HepG2 (cell line): Measurements from ENCODE around the gene APH1B. TPM values are rescaled to one million over a fixed set of nuclear protein-coding genes. Genes with fewer than 3 reads are reported as not detected.

Experiments used
- ATAC-seq: fragments of 200-7000 bp; cut with Tn5 transposase; 3 replicates; pipeline ENCODE4 v1.9.1; 2020; ENCODE audit warnings: mild to moderate bottlenecking, moderate library complexity
- BruUV-seq: library from RNA; stranded (reverse); fragments of 400-500 nt; replicated peaks from 2 replicates; lab custom pipeline; 2021; lab: Mats Ljungman, UMichigan
- CTCF ChIA-PET: fragments of 300-600 bp; formaldehyde crosslinking; extraction: SDS; loops from one replicate; lab custom pipeline; 2021; ENCODE audit warnings: low total read pairs, inconsistent platforms, low intra/inter-chr PET ratio; lab: Yijun Ruan, JAX
- POLR2A ChIA-PET: fragments of 350-600 bp; sonication (Branson Sonifier 250); formaldehyde crosslinking; loops from one replicate; lab custom pipeline; 2020; ENCODE audit warnings: antibody characterized with exemption, inconsistent platforms; lab: Yijun Ruan, JAX
- DNase-seq: peaks from one replicate; pipeline ENCODE4 v3.0.0-alpha.2; 2015; ENCODE audit warnings: low spot score
- FAIRE-seq: peaks from 3 replicates; lab custom pipeline; 2011; peaks lifted over from hg19 to GRCh38; lab: Jason Lieb, UNC
- H2AFZ ChIP-seq: one replicate; pipeline ENCODE4 v1.6.1; 2011; ENCODE audit warnings: low read length, inconsistent platforms
- H3K27ac ChIP-seq: fragments of 300-600 bp; 3 replicates; pipeline ENCODE4 v1.8.0; 2011; ENCODE audit warnings: mixed run types, mild to moderate bottlenecking, mixed read lengths, low read length, inconsistent platforms; ENCODE audit not compliant: insufficient read depth; ENCODE audit errors: extremely low read length
- H3K27me3 ChIP-seq, 2 experiments: fragments of 200-600 bp in 1 of 2; 2 replicates in 1 of 2; 3 replicates in 1 of 2; pipeline versions ENCODE4 v1.6.0 to v1.8.0; 2011; ENCODE audit warnings: low read length in 2 of 2, mild to moderate bottlenecking in 2 of 2, moderate library complexity in 2 of 2, inconsistent platforms in 1 of 2; ENCODE audit not compliant: insufficient read depth in 2 of 2, control insufficient read depth in 1 of 2
- H3K36me3 ChIP-seq, 2 experiments: fragments of 200-600 bp in 1 of 2; replicated peaks in 1 of 2; 2 replicates in 1 of 2; 3 replicates in 1 of 2; pipeline versions ENCODE4 v1.5.1 to v1.8.0; 2011; ENCODE audit warnings: low read length in 2 of 2, inconsistent platforms in 1 of 2; ENCODE audit not compliant: insufficient read depth in 2 of 2, control insufficient read depth in 1 of 2
- H3K4me1 ChIP-seq: 2 replicates; pipeline ENCODE4 v1.5.1; 2012; ENCODE audit warnings: low read length, inconsistent platforms; ENCODE audit not compliant: insufficient read depth
- H3K4me2 ChIP-seq: 2 replicates; pipeline ENCODE4 v1.6.0; 2011; ENCODE audit warnings: low read depth, low read length, inconsistent platforms
- H3K4me3 ChIP-seq, 3 experiments: fragments of 200-600 bp in 1 of 3; sonication (generic), shearing (Covaris generic) in 1 of 3; replicated peaks in 1 of 3; 2 replicates each; pipeline ENCODE4 v1.5.1; 2011 to 2016; ENCODE audit warnings: low read length in 3 of 3, inconsistent platforms in 2 of 3, low read depth in 2 of 3, mild to moderate bottlenecking in 2 of 3, control low read depth in 1 of 3, mixed read lengths in 1 of 3; ENCODE audit not compliant: insufficient read depth in 1 of 3
- H3K79me2 ChIP-seq: one replicate; pipeline ENCODE4 v1.6.1; 2011; ENCODE audit warnings: low read length, inconsistent platforms; ENCODE audit not compliant: insufficient read depth
- H3K9ac ChIP-seq: 2 replicates; pipeline ENCODE4 v1.6.0; 2011; ENCODE audit warnings: mild to moderate bottlenecking, low read depth, low read length, inconsistent platforms; ENCODE audit not compliant: insufficient read depth
- H3K9me3 ChIP-seq: 2 replicates; pipeline ENCODE4 v1.5.1; 2012; ENCODE audit warnings: mild to moderate bottlenecking, low read length
- H4K20me1 ChIP-seq: 2 replicates; pipeline ENCODE4 v1.6.0; 2011; ENCODE audit warnings: inconsistent platforms, mild to moderate bottlenecking, low read length, moderate library complexity; ENCODE audit not compliant: insufficient read depth
- ARNT2 ChIP-seq: sonication (generic); formaldehyde crosslinking; IDR thresholded peaks from 2 replicates; pipeline ENCODE4 v1.8.0; 2022; ENCODE audit warnings: mild to moderate bottlenecking, low read depth, missing genetic modification reagents, moderate library complexity
- ATM ChIP-seq: fragments of 450-650 bp; IDR thresholded peaks from 2 replicates; pipeline ENCODE4 v1.7.1; 2017; ENCODE audit warnings: mild to moderate bottlenecking, borderline replicate concordance
- BHLHE40 ChIP-seq: IDR thresholded peaks from 2 replicates; pipeline ENCODE4 v1.6.1; 2011; ENCODE audit warnings: low read length, improper control_type of control experiment
- CBX1 ChIP-seq: IDR thresholded peaks from one replicate; pipeline ENCODE4 v1.6.1; 2016; ENCODE audit warnings: antibody characterized with exemption, low read depth
- FOXK2 ChIP-seq: fragments of 450-650 bp; IDR thresholded peaks from 2 replicates; pipeline ENCODE4 v1.6.1; 2016
- KLF6 ChIP-seq: IDR thresholded peaks from 2 replicates; pipeline ENCODE4 v1.8.0; 2016; ENCODE audit warnings: missing biosample characterization, missing genetic modification reagents
- KMT2A ChIP-seq: sonication (generic); formaldehyde crosslinking; IDR thresholded peaks from 2 replicates; pipeline ENCODE4 v1.4.0; 2020; ENCODE audit warnings: missing genetic modification reagents
- MEIS2 ChIP-seq: sonication (generic); formaldehyde crosslinking; IDR thresholded peaks from 2 replicates; pipeline ENCODE4 v1.9.0; 2021; ENCODE audit warnings: mild to moderate bottlenecking, missing genetic modification reagents
- MXD3 ChIP-seq: IDR thresholded peaks from 2 replicates; pipeline ENCODE4 v1.6.1; 2016; ENCODE audit warnings: mild to moderate bottlenecking, missing biosample characterization, missing genetic modification reagents
- RXRB ChIP-seq: IDR thresholded peaks from 2 replicates; pipeline ENCODE4 v1.6.1; 2016; ENCODE audit warnings: borderline replicate concordance, missing genetic modification reagents, missing compliant biosample characterization
- SALL2 ChIP-seq: sonication (generic); formaldehyde crosslinking; IDR thresholded peaks from 2 replicates; pipeline ENCODE4 v1.8.1; 2023; ENCODE audit warnings: mild to moderate bottlenecking, missing genetic modification reagents, inconsistent platforms
- TFE3 ChIP-seq: IDR thresholded peaks from 2 replicates; pipeline ENCODE4 v1.6.1; 2016
- WIZ ChIP-seq: sonication (generic); formaldehyde crosslinking; IDR thresholded peaks from 2 replicates; pipeline ENCODE4 v1.5.1; 2020; ENCODE audit warnings: mild to moderate bottlenecking, missing genetic modification reagents
- ZNF432 ChIP-seq: sonication (generic); formaldehyde crosslinking; IDR thresholded peaks from 2 replicates; pipeline ENCODE4 v1.5.0; 2020; ENCODE audit warnings: missing genetic modification reagents, mild to moderate bottlenecking, borderline replicate concordance
- ZNF512B ChIP-seq: sonication (generic); formaldehyde crosslinking; IDR thresholded peaks from 2 replicates; pipeline ENCODE4 v1.5.1; 2020; ENCODE audit warnings: missing genetic modification reagents, mild to moderate bottlenecking, borderline replicate concordance
- ZNF530 ChIP-seq: sonication (generic); formaldehyde crosslinking; IDR thresholded peaks from 2 replicates; pipeline ENCODE4 v1.5.0; 2020; ENCODE audit warnings: low read depth, mild to moderate bottlenecking, missing genetic modification reagents
- ZNF550 ChIP-seq: sonication (generic); formaldehyde crosslinking; IDR thresholded peaks from 2 replicates; pipeline ENCODE4 v1.4.0; 2020; ENCODE audit warnings: mild to moderate bottlenecking, missing genetic modification reagents, borderline replicate concordance
- ZNF879 ChIP-seq: sonication (generic); formaldehyde crosslinking; IDR thresholded peaks from 2 replicates; pipeline ENCODE4 v1.8.1; 2023; ENCODE audit warnings: missing genetic modification reagents
- WGBS: methylation state at CpG from one replicate; pipeline ENCODE4 v1.1.6; 2017; ENCODE audit warnings: low lambda C conversion rate; 5-methylcytosine and 5-hydroxymethylcytosine counted together
- in situ Hi-C: cut with HindIII; loops from 2 replicates; pipeline ENCODE4 v1.10.0; 2017; ENCODE audit warnings: low pct_unique_long_range_greater_than_20kb; ENCODE audit not compliant: extremely low pct_ligation_motif_present
- intact Hi-C: fragments of 100-400 bp; cut with micrococcal nuclease; formaldehyde crosslinking; loops from one replicate; pipeline ENCODE4 v1.10.0; 2022; ENCODE audit not compliant: unreplicated experiment
- polyA plus RNA-seq, 8 experiments: library from polyadenylated mRNA; depleted of rRNA in 3 of 8; stranded (reverse) in 7 of 8; unstranded in 1 of 8; fragments of >200 nt; fragmentation: Illumina TruSeq in 4 of 8; extraction: Trizol in 4 of 8; gene quantifications; 2 replicates each; pipeline versions ENCODE4 v1.2.1 to v1.2.3, GENCODE V29; 2011 to 2016; ENCODE audit warnings: low read depth in 4 of 8, missing spikeins in 1 of 8, mixed read lengths in 1 of 8; ENCODE audit not compliant: insufficient read depth in 1 of 8
- total RNA-seq, 5 experiments: library from RNA; depleted of rRNA; stranded (reverse); fragments of >200 nt; fragmentation: Illumina TruSeq; extraction: Trizol; gene quantifications; 2 replicates each; pipeline ENCODE4 v1.2.3, GENCODE V29; 2016; ENCODE audit warnings: low read depth in 1 of 5
- TF ChIP-seq, protein P1 (sequence below): IDR thresholded peaks from 2 replicates; pipeline ENCODE4 v1.6.1; 2016; ENCODE audit warnings: missing genetic modification reagents, missing compliant biosample characterization

The APH1B gene
- total and polyA plus RNA-seq, 2 of the 13 experiments (the other 11 are each of a cell fraction or from before 2014, with no cell fraction given): 0.45 to 1.00 TPM

DNA sequence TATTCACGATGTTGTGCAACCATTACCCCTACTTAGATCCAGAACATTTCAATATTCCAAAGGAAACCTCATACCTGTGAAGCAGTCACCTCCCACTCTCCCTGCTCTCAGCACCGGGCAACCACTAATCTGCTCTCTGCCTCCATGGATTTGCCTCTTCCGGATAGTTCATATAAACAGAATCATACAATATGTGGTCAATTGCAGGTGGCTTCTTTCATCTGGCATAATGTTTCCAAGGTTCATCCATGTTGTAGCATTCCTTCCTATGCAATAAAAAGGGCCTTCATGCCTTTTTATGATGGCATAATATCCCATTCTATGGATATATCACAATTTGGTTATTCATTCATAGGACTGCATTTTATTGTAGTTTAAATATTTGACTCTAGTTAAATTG, 80.3 kb downstream of the APH1B start (continued):
- TF ChIP-seq ZNF512B (CRISPR knock-in tag) (no peak), ZNF530 (CRISPR knock-in tag) (no peak)

DNA sequence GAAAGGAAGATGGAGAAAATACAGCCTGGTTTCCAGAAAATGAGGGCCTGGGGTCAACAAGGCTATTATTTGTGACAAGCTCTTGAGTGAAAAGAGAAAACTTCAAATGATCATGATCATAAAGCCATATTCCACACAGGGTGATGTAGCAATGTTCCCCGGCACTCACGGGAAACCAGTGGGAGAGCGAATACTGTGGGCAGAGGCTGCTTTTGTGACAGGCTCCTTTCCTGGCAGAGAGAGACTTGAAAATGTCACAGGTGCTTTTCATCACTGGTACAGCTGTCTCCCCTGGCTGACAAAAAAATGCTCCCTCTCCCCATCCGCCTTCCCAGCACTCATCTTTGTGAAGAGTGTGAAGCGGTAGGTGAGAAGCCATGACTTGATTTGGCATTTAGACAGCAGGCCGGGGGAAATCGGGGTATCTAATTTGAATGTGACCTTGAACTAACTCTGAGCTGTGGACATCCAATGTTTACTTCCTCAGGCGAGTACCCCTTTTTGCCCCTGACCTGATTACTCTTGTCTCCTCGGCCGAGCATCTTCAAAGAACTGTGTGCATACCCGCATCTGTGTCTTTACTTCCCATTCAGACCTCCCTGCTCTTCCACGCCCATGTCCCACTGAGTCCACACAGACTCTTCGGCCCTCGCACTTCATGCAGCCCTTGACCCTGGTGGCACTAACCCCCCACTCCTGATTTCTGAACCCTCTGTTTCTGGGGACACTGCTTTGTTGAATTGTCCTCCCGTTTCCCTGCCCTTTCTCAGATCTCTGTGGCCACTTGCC, 81.0 kb downstream of the APH1B start:
- 46% methylated on average over 14 of the region's 15 CpGs for WGBS
- intact Hi-C loops (no loop called here), in situ Hi-C loops (no loop called here)
- Histone ChIP-seq H3K9me3 (no peaks in the 10 kb centered on the region), H3K36me3 (no peaks in the 10 kb centered on the region), H3K4me1 (peaks cover 17% of the 10 kb centered on the region), H3K27ac (no peak overlapping the region), H3K4me2 (no peak overlapping the region), H3K79me2 (no peaks in the 10 kb centered on the region), H3K4me3 (no peak overlapping the region), H3K27me3 (peaks cover 1 to 28% of the 10 kb centered on the region in 2 experiments; a peak in 1 of 5 replicates), H3K9ac (no peak overlapping the region), H4K20me1 (no peaks in the 10 kb centered on the region), H2AFZ (no peak overlapping the region)
- DNase-seq: no peak
- ATAC-seq: no peak
- POLR2A ChIA-PET: no interaction called here
- no TSS peak for BruUV-seq
- no peak for FAIRE-seq
- CTCF ChIA-PET: no interaction called here
- TF ChIP-seq, protein P1, sequence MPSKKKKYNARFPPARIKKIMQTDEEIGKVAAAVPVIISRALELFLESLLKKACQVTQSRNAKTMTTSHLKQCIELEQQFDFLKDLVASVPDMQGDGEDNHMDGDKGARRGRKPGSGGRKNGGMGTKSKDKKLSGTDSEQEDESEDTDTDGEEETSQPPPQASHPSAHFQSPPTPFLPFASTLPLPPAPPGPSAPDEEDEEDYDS (CRISPR knock-in tag): no peak
- no peak for TF ChIP-seq SALL2
- TF ChIP-seq MEIS2: no peak
- no peak for TF ChIP-seq ZNF879 (CRISPR knock-in tag)
- TF ChIP-seq KLF6 (CRISPR knock-in tag): no peak
- TF ChIP-seq ZNF530 (CRISPR knock-in tag): no peak
- TF ChIP-seq BHLHE40: no peak
- no peak for TF ChIP-seq FOXK2
- no peak for TF ChIP-seq ATM
- no peak for TF ChIP-seq WIZ (CRISPR knock-in tag)
- TF ChIP-seq CBX1: no peak
- no peak for TF ChIP-seq TFE3 (CRISPR knock-in tag)
- no peak for TF ChIP-seq RXRB (CRISPR knock-in tag)
- no peak for TF ChIP-seq ARNT2 (CRISPR knock-in tag)
- TF ChIP-seq ZNF432 (CRISPR knock-in tag): no peak
- TF ChIP-seq KMT2A (CRISPR knock-in tag): no peak
- TF ChIP-seq ZNF550 (CRISPR knock-in tag): no peak
- TF ChIP-seq MXD3 (CRISPR knock-in tag): no peak
